B cell (primary cell): ENCODE results near the gene GMNC. TPM values are rescaled to one million over a fixed set of nuclear protein-coding genes. Genes with fewer than 3 reads are reported as not detected.

Experiments used
- ATAC-seq: fragments of 200-7000 bp; cut with Tn5 transposase; one replicate; pipeline ENCODE4 v1.10.0; 2021; ENCODE audit warnings: low read depth, mild to moderate bottlenecking, moderate number of reproducible peaks, moderate library complexity
- CTCF ChIA-PET: fragments of 350-600 bp; sonication (Branson Sonifier 250); formaldehyde crosslinking; loops from one replicate; lab custom pipeline; 2021; ENCODE audit warnings: antibody characterized with exemption, inconsistent platforms; lab: Charles Lee
- POLR2A ChIA-PET: fragments of 350-600 bp; sonication (Branson Sonifier 250); formaldehyde crosslinking; loops from one replicate; lab custom pipeline; 2021; ENCODE audit warnings: antibody characterized with exemption; lab: Charles Lee
- DNase-seq: peaks from one replicate; pipeline ENCODE4 v3.0.0; 2013
- H2AFZ ChIP-seq: 2 replicates; pipeline ENCODE4 v1.6.1; 2012; ENCODE audit warnings: mild to moderate bottlenecking, low read depth, low read length; ENCODE audit not compliant: insufficient read depth, poor library complexity, severe bottlenecking
- H3K27ac ChIP-seq, 2 donors: 1 replicate in 1 of 2; 2 replicates in 1 of 2; pipeline ENCODE4 v1.5.1; 2012 to 2013; ENCODE audit warnings: low read length in 2 of 2, mild to moderate bottlenecking in 2 of 2, moderate library complexity in 1 of 2
- H3K27me3 ChIP-seq, 4 experiments: fragments of 200-600 bp in 1 of 4; sonication (generic) in 1 of 4; replicated peaks in 1 of 4; 1 replicate in 2 of 4; 2 replicates in 2 of 4; pipeline versions ENCODE4 v1.6.1 to v1.7.0; 2013 to 2016; ENCODE audit warnings: low read length in 3 of 4, mild to moderate bottlenecking in 2 of 4, mixed read lengths in 1 of 4, moderate library complexity in 1 of 4; ENCODE audit not compliant: insufficient read depth in 4 of 4, control insufficient read depth in 3 of 4; ENCODE audit errors: control extremely low read depth in 1 of 4
- H3K36me3 ChIP-seq, 2 experiments: replicated peaks in 1 of 2; 1 replicate in 1 of 2; 2 replicates in 1 of 2; pipeline versions ENCODE4 v1.6.1 to v1.7.1; 2013; ENCODE audit warnings: low read length in 1 of 2; ENCODE audit not compliant: insufficient read depth in 2 of 2, control insufficient read depth in 1 of 2; ENCODE audit errors: control extremely low read depth in 1 of 2, extremely low read depth in 1 of 2
- H3K4me1 ChIP-seq, 2 donors: fragments of 200-600 bp in 1 of 2; sonication (generic) in 1 of 2; 1 replicate in 1 of 2; 2 replicates in 1 of 2; pipeline versions ENCODE4 v1.5.1 to v1.6.1; 2013 to 2017; ENCODE audit warnings: low read length in 2 of 2; ENCODE audit not compliant: control insufficient read depth in 2 of 2, insufficient read depth in 2 of 2
- H3K4me2 ChIP-seq: replicated peaks from 2 replicates; pipeline ENCODE3; 2012; ENCODE audit warnings: mild to moderate bottlenecking, low read depth, low read length; ENCODE audit not compliant: poor library complexity, severe bottlenecking
- H3K4me3 ChIP-seq, 5 experiments: fragments of 200-600 bp in 1 of 5; sonication (generic) in 1 of 5; 1 replicate in 3 of 5; 2 replicates in 2 of 5; pipeline versions ENCODE4 v1.5.1 to v1.7.0; 2011 to 2016; ENCODE audit warnings: low read length in 4 of 5, mild to moderate bottlenecking in 4 of 5, low read depth in 2 of 5, control low read depth in 1 of 5, moderate library complexity in 1 of 5; ENCODE audit not compliant: insufficient read depth in 1 of 5; ENCODE audit errors: control extremely low read depth in 1 of 5, extremely low read depth in 1 of 5
- H3K79me2 ChIP-seq: fragments of 200-600 bp; sonication (generic); one replicate; pipeline ENCODE4 v1.6.0; 2016; ENCODE audit warnings: low read length; ENCODE audit not compliant: control insufficient read depth, insufficient read depth
- H3K9ac ChIP-seq: fragments of 200-600 bp; sonication (generic); 2 replicates; pipeline ENCODE4 v1.6.1; 2017; ENCODE audit warnings: mild to moderate bottlenecking, low read length, moderate library complexity
- H3K9me3 ChIP-seq, 3 donors: one replicate each; pipeline versions ENCODE4 v1.6.1 to v1.7.1; 2013; ENCODE audit warnings: low read length in 2 of 3; ENCODE audit not compliant: control insufficient read depth in 2 of 3, insufficient read depth in 1 of 3; ENCODE audit errors: control extremely low read depth in 1 of 3
- H4K20me1 ChIP-seq: 2 replicates; pipeline ENCODE4 v1.6.0; 2012; ENCODE audit warnings: mild to moderate bottlenecking, low read length; ENCODE audit not compliant: insufficient read depth, control insufficient read depth, poor library complexity, severe bottlenecking
- H3K27ac Mint-ChIP-seq: one replicate; pipeline ENCODE4 v1.8.0; 2021; ENCODE audit warnings: mixed read lengths
- H3K27me3 Mint-ChIP-seq: one replicate; pipeline ENCODE4 v1.8.0; 2021; ENCODE audit warnings: mixed read lengths
- H3K4me1 Mint-ChIP-seq: one replicate; pipeline ENCODE4 v1.8.0; 2021; ENCODE audit warnings: mixed read lengths
- H3K4me3 Mint-ChIP-seq: one replicate; pipeline ENCODE4 v1.8.0; 2021; ENCODE audit warnings: mixed read lengths
- H3K9me3 Mint-ChIP-seq: one replicate; pipeline ENCODE4 v1.8.0; 2022; ENCODE audit warnings: mixed read lengths; ENCODE audit not compliant: insufficient read depth
- CTCF ChIP-seq: fragments of 200-600 bp; IDR thresholded peaks from one replicate; pipeline ENCODE4 v1.8.0; 2022; ENCODE audit warnings: antibody characterized with exemption, mild to moderate bottlenecking
- EZH2 ChIP-seq: IDR thresholded peaks from 2 replicates; pipeline ENCODE4 v1.6.1; 2012; ENCODE audit warnings: borderline replicate concordance, low read depth, mild to moderate bottlenecking, moderate library complexity, low read length; ENCODE audit not compliant: insufficient read depth, poor library complexity, severe bottlenecking
- WGBS: methylation state at CpG from one replicate; pipeline ENCODE4 v1.1.5; 2013; ENCODE audit warnings: missing lambda C conversion rate; ENCODE audit not compliant: insufficient coverage; 5-methylcytosine and 5-hydroxymethylcytosine counted together
- intact Hi-C: fragments of 100-400 bp; cut with micrococcal nuclease; formaldehyde crosslinking; loops from one replicate; pipeline ENCODE4 v1.10.0; 2022
- polyA plus RNA-seq: library from polyadenylated mRNA; depleted of rRNA; stranded (reverse); fragments of >200 nt; gene quantifications from 2 replicates; pipeline ENCODE4 v1.2.3, GENCODE V29; 2012
- total RNA-seq, 2 donors: library from RNA; stranded (reverse); fragments of 120-200 nt in 1 of 2; gene quantifications; 1 replicate in 1 of 2; 2 replicates in 1 of 2; pipeline versions ENCODE4 v1.2.3 to v1.2.4, GENCODE V29; 2013 to 2022

GMNC gene
- total and polyA plus RNA-seq, 2 donors (not counting 1 experiment from before 2014, with no cell fraction given): not detected

GRCh38 chr3:190870127-190870526 is 7.6 kb upstream of the GMNC start:
- no peak overlapping the region for H3K4me3 Mint-ChIP-seq
- H2AFZ ChIP-seq: no peak overlapping the region
- H3K4me1 ChIP-seq: no peaks in the 10 kb centered on the region
- no peaks in the 10 kb centered on the region for H4K20me1 ChIP-seq
- H3K4me3 ChIP-seq: no peak overlapping the region
- intact Hi-C loops: no loop called here
- DNase-seq (no peak), ATAC-seq (no peak)
- H3K36me3 ChIP-seq: no peaks in the 10 kb centered on the region
- no peaks in the 10 kb centered on the region for H3K9me3 ChIP-seq
- no peak for TF ChIP-seq CTCF
- no peak for TF ChIP-seq EZH2
- no peak overlapping the region for H3K27ac ChIP-seq
- H3K9ac ChIP-seq: no peak overlapping the region
- no peak overlapping the region for H3K27ac Mint-ChIP-seq
- no peaks in the 10 kb centered on the region for H3K27me3 ChIP-seq
- H3K79me2 ChIP-seq: no peaks in the 10 kb centered on the region
- no peaks in the 10 kb centered on the region for H3K9me3 Mint-ChIP-seq
- ChIA-PET POLR2A (no interaction called here), CTCF (no interaction called here)
- no CpG with 5 or more reads among the region's 3 CpGs for WGBS
- no peaks in the 10 kb centered on the region for H3K4me1 Mint-ChIP-seq
- no peak overlapping the region for H3K4me2 ChIP-seq
- peaks cover 19% of the 10 kb centered on the region for H3K27me3 Mint-ChIP-seq

- Histone ChIP-seq H3K79me2 (no peaks in the 10 kb centered on the region), H3K4me1 (peaks cover 4 to 8% of the 10 kb centered on the region in 2 donors), H3K4me3 (no peak overlapping the region), H3K9me3 (peaks cover 0 to 2% (median 0%) of the 10 kb centered on the region in 3 donors), H3K4me2 (no peak overlapping the region), H3K9ac (no peak overlapping the region), H2AFZ (no peak overlapping the region), H3K36me3 (no peaks in the 10 kb centered on the region), H3K27me3 (peaks cover 0 to 12% (median 7%) of the 10 kb centered on the region in 4 experiments), H3K27ac (no peak overlapping the region), H4K20me1 (no peaks in the 10 kb centered on the region)
- H3K4me1 Mint-ChIP-seq: peaks cover 10% of the 10 kb centered on the region
- H3K27ac Mint-ChIP-seq: no peak overlapping the region
- TF ChIP-seq CTCF (no peak), EZH2 (no peak)
- DNase-seq (no peak), ATAC-seq (no peak)
- WGBS: no CpG with 5 or more reads among the region's 2 CpGs
- intact Hi-C loops: no loop called here
- ChIA-PET POLR2A (no interaction called here), CTCF (no interaction called here)
- H3K4me3 Mint-ChIP-seq: no peak overlapping the region
- no peaks in the 10 kb centered on the region for H3K9me3 Mint-ChIP-seq
- H3K27me3 Mint-ChIP-seq: peaks cover 36% of the 10 kb centered on the region
These were observed 4.6 kb upstream of the GMNC start for GRCh38 chr3:190867071-190867470.
